WTC11 (cell line): ENCODE results near the gene UNCX. TPM values are rescaled to one million over a fixed set of nuclear protein-coding genes. Genes with fewer than 3 reads are reported as not detected.

Experiments used
- ATAC-seq: fragments of 200-7000 bp; cut with Tn5 transposase; 2 replicates; pipeline ENCODE4 v1.10.0; 2021; ENCODE audit warnings: mild to moderate bottlenecking, moderate library complexity
- CTCF ChIA-PET: fragments of 300-600 bp; sonication (Branson Sonifier 250); formaldehyde crosslinking; loops from one replicate; lab custom pipeline; 2021; ENCODE audit warnings: antibody characterized with exemption; lab: Charles Lee
- POLR2A ChIA-PET: fragments of 350-600 bp; sonication (Branson Sonifier 250); formaldehyde crosslinking; loops from one replicate; lab custom pipeline; 2021; ENCODE audit warnings: antibody characterized with exemption; lab: Charles Lee
- DNase-seq: peaks from one replicate; pipeline ENCODE4 v3.0.0; 2021; ENCODE audit warnings: low spot score
- H3K27ac Mint-ChIP-seq: 2 replicates; pipeline ENCODE4 v1.8.0; 2021; ENCODE audit warnings: mixed read lengths
- H3K27me3 Mint-ChIP-seq: 2 replicates; pipeline ENCODE4 v1.8.0; 2021; ENCODE audit warnings: low read depth, mild to moderate bottlenecking, moderate library complexity, mixed read lengths
- H3K36me3 Mint-ChIP-seq: 2 replicates; pipeline ENCODE4 v1.8.0; 2021; ENCODE audit warnings: mixed read lengths
- H3K4me1 Mint-ChIP-seq: 2 replicates; pipeline ENCODE4 v1.8.0; 2022; ENCODE audit warnings: mixed read lengths
- H3K4me3 Mint-ChIP-seq: 2 replicates; pipeline ENCODE4 v1.8.0; 2021; ENCODE audit warnings: mild to moderate bottlenecking, moderate library complexity, mixed read lengths
- H3K9me3 Mint-ChIP-seq: 2 replicates; pipeline ENCODE4 v1.8.0; 2021; ENCODE audit warnings: mixed read lengths
- ATF1 ChIP-seq: sonication (generic); formaldehyde crosslinking; IDR thresholded peaks from 2 replicates; pipeline ENCODE4 v1.8.1; 2023; ENCODE audit warnings: mild to moderate bottlenecking, moderate library complexity, missing genetic modification reagents
- CREB1 ChIP-seq: sonication (generic); formaldehyde crosslinking; IDR thresholded peaks from 2 replicates; pipeline ENCODE4 v1.8.0; 2023; ENCODE audit warnings: mild to moderate bottlenecking, missing genetic modification reagents
- CTCF ChIP-seq: fragments of 200-600 bp; IDR thresholded peaks from 2 replicates; pipeline ENCODE4 v1.8.0; 2022; ENCODE audit warnings: antibody characterized with exemption
- E2F1 ChIP-seq: sonication (generic); formaldehyde crosslinking; IDR thresholded peaks from 2 replicates; pipeline ENCODE4 v1.8.0; 2022; ENCODE audit warnings: mild to moderate bottlenecking, missing genetic modification reagents
- GABPB1 ChIP-seq: sonication (generic); formaldehyde crosslinking; IDR thresholded peaks from 2 replicates; pipeline ENCODE4 v1.8.1; 2023; ENCODE audit warnings: mild to moderate bottlenecking, missing genetic modification reagents
- IRF2 ChIP-seq: sonication (generic); formaldehyde crosslinking; IDR thresholded peaks from 2 replicates; pipeline ENCODE4 v1.8.0; 2022; ENCODE audit warnings: low read depth, missing genetic modification reagents, borderline replicate concordance
- JAZF1 ChIP-seq: fragments of 250-450 bp; sonication (Bioruptor Pico); IDR thresholded peaks from 2 replicates; pipeline ENCODE4 v1.9.0; 2021; ENCODE audit warnings: moderate library complexity, mild to moderate bottlenecking, inconsistent platforms
- JUN ChIP-seq: sonication (generic); formaldehyde crosslinking; IDR thresholded peaks from 2 replicates; pipeline ENCODE4 v1.8.0; 2023; ENCODE audit warnings: mild to moderate bottlenecking, missing genetic modification reagents
- KAT7 ChIP-seq: sonication (generic); formaldehyde crosslinking; IDR thresholded peaks from 2 replicates; pipeline ENCODE4 v1.8.1; 2023; ENCODE audit warnings: missing genetic modification reagents, mild to moderate bottlenecking, borderline replicate concordance
- NFE2L1 ChIP-seq: sonication (generic); formaldehyde crosslinking; IDR thresholded peaks from 2 replicates; pipeline ENCODE4 v1.8.1; 2023; ENCODE audit warnings: missing genetic modification reagents
- OVOL2 ChIP-seq: fragments of 250-450 bp; sonication (Bioruptor Pico); IDR thresholded peaks from 2 replicates; pipeline ENCODE4 v1.9.0; 2021; ENCODE audit warnings: mild to moderate bottlenecking, borderline replicate concordance
- SOX15 ChIP-seq: fragments of 250-450 bp; sonication (Bioruptor Pico); IDR thresholded peaks from 2 replicates; pipeline ENCODE4 v1.9.0; 2021; ENCODE audit warnings: mild to moderate bottlenecking
- ZNF121 ChIP-seq: sonication (generic); formaldehyde crosslinking; IDR thresholded peaks from 2 replicates; pipeline ENCODE4 v1.8.0; 2023; ENCODE audit warnings: missing genetic modification reagents
- ZNF232 ChIP-seq: sonication (generic); formaldehyde crosslinking; IDR thresholded peaks from 2 replicates; pipeline ENCODE4 v1.8.0; 2022; ENCODE audit warnings: mild to moderate bottlenecking, missing genetic modification reagents
- ZNF263 ChIP-seq: sonication (generic); formaldehyde crosslinking; IDR thresholded peaks from 2 replicates; pipeline ENCODE4 v1.8.1; 2022; ENCODE audit warnings: low read depth, mild to moderate bottlenecking, moderate library complexity, missing genetic modification reagents
- ZNF396 ChIP-seq: fragments of 250-450 bp; sonication (Bioruptor Pico); IDR thresholded peaks from 2 replicates; pipeline ENCODE4 v1.8.0; 2021; ENCODE audit warnings: mild to moderate bottlenecking, moderate library complexity, borderline replicate concordance
- ZNF416 ChIP-seq: fragments of 250-450 bp; sonication (Bioruptor Pico); IDR thresholded peaks from 2 replicates; pipeline ENCODE4 v1.9.0; 2021; ENCODE audit warnings: mild to moderate bottlenecking, inconsistent platforms
- ZNF423 ChIP-seq: fragments of 250-450 bp; sonication (Bioruptor Pico); IDR thresholded peaks from 2 replicates; pipeline ENCODE4 v2.1.2; 2022; ENCODE audit warnings: mild to moderate bottlenecking, moderate library complexity
- ZSCAN18 ChIP-seq: fragments of 250-450 bp; sonication (Bioruptor Pico); IDR thresholded peaks from 2 replicates; pipeline ENCODE4 v2.1.2; 2022; ENCODE audit warnings: mild to moderate bottlenecking, moderate library complexity
- total RNA-seq: library from RNA; stranded (reverse); gene quantifications from 3 replicates; pipeline ENCODE4 v1.2.3, GENCODE V29; 2021
- TF ChIP-seq, protein P1 (sequence below): fragments of 250-450 bp; sonication (Bioruptor Pico); conservative IDR thresholded peaks from 2 replicates; pipeline ENCODE4 v1.9.0; 2021; ENCODE audit warnings: mild to moderate bottlenecking
- TF ChIP-seq, protein P2 (sequence below): sonication (generic); formaldehyde crosslinking; IDR thresholded peaks from 2 replicates; pipeline ENCODE4 v1.8.1; 2022; ENCODE audit warnings: mild to moderate bottlenecking, moderate library complexity, missing genetic modification reagents
- TF ChIP-seq, protein P3 (sequence below): sonication (generic); formaldehyde crosslinking; IDR thresholded peaks from 2 replicates; pipeline ENCODE4 v1.8.1; 2022; ENCODE audit warnings: missing genetic modification reagents, borderline replicate concordance
- TF ChIP-seq, protein P4 (sequence below): sonication (generic); formaldehyde crosslinking; IDR thresholded peaks from 2 replicates; pipeline ENCODE4 v1.8.0; 2022; ENCODE audit warnings: mild to moderate bottlenecking, missing genetic modification reagents
- TF ChIP-seq, protein P5 (sequence below): sonication (generic); formaldehyde crosslinking; conservative IDR thresholded peaks from 2 replicates; pipeline ENCODE4 v1.8.1; 2022; ENCODE audit warnings: mild to moderate bottlenecking, missing genetic modification reagents

UNCX gene
- total RNA-seq, 1 experiment from 2014 or later = not detected

DNA sequence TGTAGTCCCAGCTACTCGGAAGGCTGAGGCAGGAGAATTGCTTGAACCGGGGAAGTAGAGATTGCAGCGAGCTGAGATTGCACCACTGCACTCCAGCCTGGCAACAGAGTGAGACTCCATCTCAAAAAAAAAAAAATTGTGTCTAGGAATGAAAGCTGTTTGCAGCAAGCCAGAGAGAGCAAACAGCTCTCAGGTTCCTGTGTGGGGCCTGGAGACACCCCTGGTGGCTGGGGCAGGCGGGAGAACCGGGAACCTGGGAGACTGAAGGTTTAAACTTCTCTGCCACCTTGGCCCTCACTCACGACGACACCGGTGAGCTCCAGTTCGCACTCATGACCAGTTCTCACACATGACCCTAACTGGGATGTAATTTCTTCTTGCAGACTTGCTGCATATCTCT lies 13.2 kb upstream of the UNCX start:
- peaks cover 2% of the 10 kb centered on the region; the same call in 1 of the 2 replicates for H3K4me1 Mint-ChIP-seq
- TF ChIP-seq GABPB1 (no peak), E2F1 (CRISPR knock-in tag) (no peak), ZNF232 (no peak), NFE2L1 (no peak), ZNF423 (CRISPR knock-in tag) (no peak), ZNF121 (no peak), KAT7 (CRISPR knock-in tag) (no peak), OVOL2 (no peak), ZNF396 (CRISPR knock-in tag) (no peak), ZNF263 (CRISPR knock-in tag) (no peak), ATF1 (CRISPR knock-in tag) (no peak), JUN (CRISPR knock-in tag) (no peak), JAZF1 (CRISPR knock-in tag) (no peak), SOX15 (CRISPR knock-in tag) (no peak), ZNF416 (CRISPR knock-in tag) (no peak)
- TF ChIP-seq, protein P1, sequence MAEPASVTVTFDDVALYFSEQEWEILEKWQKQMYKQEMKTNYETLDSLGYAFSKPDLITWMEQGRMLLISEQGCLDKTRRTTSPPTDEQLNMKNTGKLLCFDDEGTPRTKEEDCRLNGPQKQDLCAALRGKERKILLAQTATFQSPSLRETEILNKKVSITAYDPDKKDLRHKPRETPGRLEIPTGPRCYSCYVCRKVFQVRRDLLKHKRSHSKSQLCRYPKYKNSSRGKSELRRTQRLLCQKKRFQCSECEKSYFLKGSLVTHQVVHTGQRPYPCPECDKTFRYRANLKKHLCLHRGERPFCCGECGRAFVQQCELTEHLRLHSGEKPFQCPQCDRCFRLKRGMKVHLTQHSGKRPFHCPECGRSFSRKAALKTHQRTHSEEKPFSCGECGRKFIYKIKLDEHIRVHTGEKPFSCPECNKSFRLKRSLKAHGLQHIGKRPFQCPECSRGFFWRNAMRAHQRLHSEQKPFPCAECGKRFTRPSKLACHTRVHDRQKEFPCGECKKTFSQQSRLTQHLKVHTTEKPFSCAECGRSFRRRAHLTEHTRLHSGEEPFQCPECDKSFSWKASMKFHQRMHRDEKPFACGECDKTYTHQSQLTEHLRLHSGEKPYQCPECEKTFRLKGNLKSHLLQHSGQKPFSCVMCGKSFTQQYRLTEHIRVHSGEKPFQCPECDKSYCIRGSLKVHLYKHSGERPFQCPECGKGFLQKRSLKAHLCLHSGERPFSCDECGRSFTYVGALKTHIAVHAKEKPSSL (CRISPR knock-in tag) = no peak
- TF ChIP-seq, protein P2, sequence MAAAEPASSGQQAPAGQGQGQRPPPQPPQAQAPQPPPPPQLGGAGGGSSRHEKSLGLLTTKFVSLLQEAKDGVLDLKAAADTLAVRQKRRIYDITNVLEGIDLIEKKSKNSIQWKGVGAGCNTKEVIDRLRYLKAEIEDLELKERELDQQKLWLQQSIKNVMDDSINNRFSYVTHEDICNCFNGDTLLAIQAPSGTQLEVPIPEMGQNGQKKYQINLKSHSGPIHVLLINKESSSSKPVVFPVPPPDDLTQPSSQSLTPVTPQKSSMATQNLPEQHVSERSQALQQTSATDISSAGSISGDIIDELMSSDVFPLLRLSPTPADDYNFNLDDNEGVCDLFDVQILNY = no peak
- TF ChIP-seq, protein P3, sequence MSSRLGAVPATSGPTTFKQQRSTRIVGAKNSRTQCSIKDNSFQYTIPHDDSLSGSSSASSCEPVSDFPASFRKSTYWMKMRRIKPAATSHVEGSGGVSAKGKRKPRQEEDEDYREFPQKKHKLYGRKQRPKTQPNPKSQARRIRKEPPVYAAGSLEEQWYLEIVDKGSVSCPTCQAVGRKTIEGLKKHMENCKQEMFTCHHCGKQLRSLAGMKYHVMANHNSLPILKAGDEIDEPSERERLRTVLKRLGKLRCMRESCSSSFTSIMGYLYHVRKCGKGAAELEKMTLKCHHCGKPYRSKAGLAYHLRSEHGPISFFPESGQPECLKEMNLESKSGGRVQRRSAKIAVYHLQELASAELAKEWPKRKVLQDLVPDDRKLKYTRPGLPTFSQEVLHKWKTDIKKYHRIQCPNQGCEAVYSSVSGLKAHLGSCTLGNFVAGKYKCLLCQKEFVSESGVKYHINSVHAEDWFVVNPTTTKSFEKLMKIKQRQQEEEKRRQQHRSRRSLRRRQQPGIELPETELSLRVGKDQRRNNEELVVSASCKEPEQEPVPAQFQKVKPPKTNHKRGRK = no peak
- TF ChIP-seq, protein P4, sequence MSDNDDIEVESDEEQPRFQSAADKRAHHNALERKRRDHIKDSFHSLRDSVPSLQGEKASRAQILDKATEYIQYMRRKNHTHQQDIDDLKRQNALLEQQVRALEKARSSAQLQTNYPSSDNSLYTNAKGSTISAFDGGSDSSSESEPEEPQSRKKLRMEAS (CRISPR knock-in tag) = no peak
- TF ChIP-seq, all 79 proteins: peak for 0
- DNase-seq (no peak), ATAC-seq (no peak)
- POLR2A ChIA-PET = interaction anchor here (0.7 kb wide), 1 partner anchor 12 kb away, joined by 4 read pairs; no protein-coding TSS in a partner anchor
- H3K27me3 Mint-ChIP-seq = peaks cover 60% of the 10 kb centered on the region
- no peaks in the 10 kb centered on the region for H3K9me3 Mint-ChIP-seq
- CTCF ChIA-PET = interaction anchor here (0.7 to 2.3 kb wide), 7 partner anchors 9 to 451 kb away, joined by 3 to 7 read pairs (median 5); partner anchors contain the start of gene ELFN1
- H3K36me3 Mint-ChIP-seq = no peaks in the 10 kb centered on the region
- no peak overlapping the region for H3K27ac Mint-ChIP-seq
- H3K4me3 Mint-ChIP-seq = no peak overlapping the region

GRCh38 chr7:1220000-1220726 lies 12.5 kb upstream of the UNCX start:
- ChIA-PET POLR2A (no interaction called here), CTCF (interaction anchor here (0.6 to 2.3 kb wide), 8 partner anchors 10 to 450 kb away, joined by 3 to 7 read pairs (median 4); partner anchors contain the start of gene ELFN1)
- ATAC-seq (no peak), DNase-seq (no peak)
- Mint-ChIP-seq H3K27me3 (peaks cover 67% of the 10 kb centered on the region), H3K4me3 (no peak overlapping the region), H3K27ac (no peak overlapping the region), H3K4me1 (peaks cover 2% of the 10 kb centered on the region; the same call in 1 of the 2 replicates), H3K9me3 (no peaks in the 10 kb centered on the region), H3K36me3 (no peaks in the 10 kb centered on the region)
- TF ChIP-seq ZNF263 (CRISPR knock-in tag) (no peak), CREB1 (CRISPR knock-in tag) (no peak), GABPB1 (no peak), IRF2 (CRISPR knock-in tag) (no peak), CTCF (no peak), ZSCAN18 (CRISPR knock-in tag) (no peak)
- TF ChIP-seq, protein P2 = no peak
- TF ChIP-seq, protein P5, sequence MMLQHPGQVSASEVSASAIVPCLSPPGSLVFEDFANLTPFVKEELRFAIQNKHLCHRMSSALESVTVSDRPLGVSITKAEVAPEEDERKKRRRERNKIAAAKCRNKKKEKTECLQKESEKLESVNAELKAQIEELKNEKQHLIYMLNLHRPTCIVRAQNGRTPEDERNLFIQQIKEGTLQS (CRISPR knock-in tag) = no peak
